RWPE2 (cell line): ENCODE results near the gene FBXL17.

Experiments used
- ATAC-seq: fragments of 200-7000 bp; cut with Tn5 transposase; 3 replicates; pipeline ENCODE4 v1.9.1; 2021; ENCODE audit warnings: low read depth
- DNase-seq: peaks from one replicate; pipeline ENCODE4 v3.0.0-alpha.2; 2020; ENCODE audit warnings: low spot score
- H3K27ac ChIP-seq: fragments of 450-650 bp; 2 replicates; pipeline ENCODE4 v1.5.1; 2017; ENCODE audit warnings: mild to moderate bottlenecking; ENCODE audit not compliant: poor library complexity, severe bottlenecking
- H3K27me3 ChIP-seq: fragments of 250-450 bp; sonication (Bioruptor Pico); 2 replicates; pipeline ENCODE4 v1.5.1; 2021; ENCODE audit warnings: mild to moderate bottlenecking, moderate library complexity; ENCODE audit not compliant: insufficient read depth, poor library complexity, severe bottlenecking
- H3K36me3 ChIP-seq: fragments of 250-450 bp; sonication (Bioruptor Pico); 2 replicates; pipeline ENCODE4 v1.5.1; 2020; ENCODE audit warnings: low read depth, mild to moderate bottlenecking, moderate library complexity
- H3K4me1 ChIP-seq: fragments of 250-450 bp; sonication (Bioruptor Pico); 2 replicates; pipeline ENCODE4 v1.5.1; 2021; ENCODE audit warnings: mild to moderate bottlenecking, moderate library complexity; ENCODE audit not compliant: insufficient read depth, poor library complexity, severe bottlenecking
- H3K4me3 ChIP-seq: fragments of 250-450 bp; sonication (Bioruptor Pico); 2 replicates; pipeline ENCODE4 v1.5.1; 2021; ENCODE audit warnings: mild to moderate bottlenecking, moderate library complexity; ENCODE audit not compliant: severe bottlenecking
- H3K9me3 ChIP-seq: fragments of 250-450 bp; sonication (Bioruptor Pico); 2 replicates; pipeline ENCODE4 v1.5.1; 2021; ENCODE audit warnings: mild to moderate bottlenecking, moderate library complexity; ENCODE audit not compliant: severe bottlenecking
- TF ChIP-seq, protein P1 (sequence below): fragments of 450-650 bp; IDR thresholded peaks from one replicate; pipeline ENCODE4 v1.5.1; 2017; ENCODE audit warnings: mild to moderate bottlenecking, moderate library complexity; ENCODE audit not compliant: poor library complexity, severe bottlenecking

Gene FBXL17

DNA sequence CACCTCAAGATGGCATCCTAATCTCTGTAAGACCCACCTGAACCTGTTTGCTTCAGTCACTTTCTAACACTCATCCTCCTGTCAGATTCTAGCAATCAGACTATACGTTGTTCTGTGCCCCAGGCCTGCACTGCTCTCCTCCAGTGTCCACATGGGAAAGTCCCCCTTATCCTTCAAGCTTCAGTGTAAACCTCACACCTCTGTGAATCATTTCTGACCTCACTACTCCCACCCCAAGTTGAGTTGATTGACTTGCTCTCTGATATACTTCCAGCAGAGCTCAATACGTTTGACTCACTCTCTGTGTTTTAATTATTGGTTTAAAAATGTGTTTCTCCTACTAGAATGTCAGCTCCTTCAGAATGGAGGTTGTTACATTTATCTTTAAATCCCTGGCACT lies 240.2 kb downstream of the FBXL17 start:
- TF ChIP-seq, protein P1, sequence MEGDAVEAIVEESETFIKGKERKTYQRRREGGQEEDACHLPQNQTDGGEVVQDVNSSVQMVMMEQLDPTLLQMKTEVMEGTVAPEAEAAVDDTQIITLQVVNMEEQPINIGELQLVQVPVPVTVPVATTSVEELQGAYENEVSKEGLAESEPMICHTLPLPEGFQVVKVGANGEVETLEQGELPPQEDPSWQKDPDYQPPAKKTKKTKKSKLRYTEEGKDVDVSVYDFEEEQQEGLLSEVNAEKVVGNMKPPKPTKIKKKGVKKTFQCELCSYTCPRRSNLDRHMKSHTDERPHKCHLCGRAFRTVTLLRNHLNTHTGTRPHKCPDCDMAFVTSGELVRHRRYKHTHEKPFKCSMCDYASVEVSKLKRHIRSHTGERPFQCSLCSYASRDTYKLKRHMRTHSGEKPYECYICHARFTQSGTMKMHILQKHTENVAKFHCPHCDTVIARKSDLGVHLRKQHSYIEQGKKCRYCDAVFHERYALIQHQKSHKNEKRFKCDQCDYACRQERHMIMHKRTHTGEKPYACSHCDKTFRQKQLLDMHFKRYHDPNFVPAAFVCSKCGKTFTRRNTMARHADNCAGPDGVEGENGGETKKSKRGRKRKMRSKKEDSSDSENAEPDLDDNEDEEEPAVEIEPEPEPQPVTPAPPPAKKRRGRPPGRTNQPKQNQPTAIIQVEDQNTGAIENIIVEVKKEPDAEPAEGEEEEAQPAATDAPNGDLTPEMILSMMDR: no peak
- no peak overlapping the region for H3K27ac ChIP-seq
- peak; percentile 40; the same call in 1 of the 3 replicates for ATAC-seq

DNA sequence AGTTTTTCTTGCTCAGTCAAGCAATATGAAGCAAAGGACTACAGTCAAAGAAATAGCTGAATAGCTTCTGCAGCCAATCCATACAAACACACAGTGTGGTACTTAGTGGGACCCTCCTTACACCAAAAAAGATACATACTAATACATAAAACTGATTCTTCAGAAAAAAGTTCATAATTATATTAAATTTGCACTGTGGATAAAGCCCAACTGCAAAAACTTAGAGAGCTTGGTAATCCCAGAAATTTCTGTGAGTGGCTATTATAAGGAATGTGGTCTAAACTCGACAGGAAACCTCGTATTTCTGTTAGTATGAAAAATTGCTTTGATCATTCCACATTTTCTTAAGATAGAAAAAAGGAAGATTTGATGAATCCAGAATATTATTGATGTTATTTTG lies 245.4 kb downstream of the FBXL17 start:
- H3K27me3 ChIP-seq: no peaks in the 10 kb centered on the region
- no peak overlapping the region for H3K27ac ChIP-seq
- H3K4me3 ChIP-seq: no peak overlapping the region
- ATAC-seq (no peak), DNase-seq (no peak)
- H3K9me3 ChIP-seq: no peaks in the 10 kb centered on the region
- no peaks in the 10 kb centered on the region for H3K4me1 ChIP-seq
- no peaks in the 10 kb centered on the region for H3K36me3 ChIP-seq
- TF ChIP-seq, protein P1: no peak

More for the DNA sequence above, 240.2 kb downstream of the FBXL17 start:
- H3K4me3 ChIP-seq: no peak overlapping the region
- no peaks in the 10 kb centered on the region for H3K4me1 ChIP-seq
- no peak for DNase-seq
- no peaks in the 10 kb centered on the region for H3K27me3 ChIP-seq
- no peaks in the 10 kb centered on the region for H3K36me3 ChIP-seq
- H3K9me3 ChIP-seq: no peaks in the 10 kb centered on the region

DNA sequence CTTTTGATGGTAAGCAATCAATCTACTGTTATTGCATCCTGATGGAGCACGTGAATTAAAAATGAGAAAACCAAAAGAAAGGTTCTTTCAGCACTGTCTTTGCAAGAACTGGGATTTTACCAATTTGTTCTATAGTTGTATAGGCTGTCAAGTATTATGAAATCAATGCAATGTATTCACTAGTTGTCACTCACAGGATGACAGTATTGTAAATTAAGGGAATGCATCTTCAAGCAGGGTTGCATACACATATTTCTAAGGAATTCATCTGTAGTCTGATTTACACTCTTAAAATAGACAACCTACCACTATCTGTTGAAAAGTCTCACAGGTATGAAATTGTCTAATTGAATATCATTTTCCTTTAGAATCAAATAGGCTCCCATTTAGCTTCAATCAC lies 252.8 kb downstream of the FBXL17 start:
- TF ChIP-seq, protein P1: no peak
- H3K4me1 ChIP-seq: no peaks in the 10 kb centered on the region

DNA sequence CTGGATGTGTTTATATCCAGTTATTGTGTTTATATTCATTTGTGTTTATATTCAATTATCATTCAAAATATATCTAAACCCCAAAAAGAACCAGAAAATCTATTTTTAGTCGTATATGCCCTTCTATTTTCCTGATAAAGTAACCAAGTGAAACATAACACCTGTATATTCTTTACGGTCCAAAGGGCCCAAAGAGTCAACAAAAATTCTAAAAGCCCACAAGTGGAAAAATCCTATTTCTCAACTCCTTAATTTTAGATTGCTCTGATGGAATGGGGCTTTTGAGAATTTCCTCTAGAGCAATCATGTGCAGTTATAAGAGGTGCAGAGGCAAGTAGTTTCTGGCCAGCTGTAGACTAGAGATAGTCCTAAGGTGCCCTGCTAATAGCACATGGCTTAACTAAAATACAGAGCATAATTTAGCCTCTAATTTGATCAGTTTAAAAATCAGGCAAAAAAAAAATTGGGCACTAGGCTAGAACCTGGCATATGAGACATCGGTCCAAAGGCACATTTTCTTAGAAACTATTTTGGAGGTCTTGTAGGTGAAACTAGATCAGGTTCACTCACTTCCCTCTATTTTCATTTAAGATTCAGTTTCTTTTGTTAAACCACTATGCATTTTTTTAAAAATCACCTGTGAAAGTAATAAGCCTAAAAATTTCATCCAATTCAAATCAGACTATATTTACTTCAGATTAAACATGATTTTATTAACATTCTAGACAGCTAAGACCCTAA lies 256.0 kb downstream of the FBXL17 start:
- TF ChIP-seq, protein P1: no peak
- DNase-seq: no peak
- Histone ChIP-seq H3K36me3 (no peaks in the 10 kb centered on the region), H3K4me1 (no peaks in the 10 kb centered on the region), H3K4me3 (no peak overlapping the region), H3K27ac (no peak overlapping the region), H3K9me3 (no peaks in the 10 kb centered on the region), H3K27me3 (no peaks in the 10 kb centered on the region)
- ATAC-seq: no peak

More for the DNA sequence above, 252.8 kb downstream of the FBXL17 start:
- no peak overlapping the region for H3K27ac ChIP-seq
- H3K4me3 ChIP-seq: no peak overlapping the region
- H3K9me3 ChIP-seq: no peaks in the 10 kb centered on the region
- ATAC-seq (no peak), DNase-seq (no peak)
- H3K36me3 ChIP-seq: no peaks in the 10 kb centered on the region
- no peaks in the 10 kb centered on the region for H3K27me3 ChIP-seq

DNA sequence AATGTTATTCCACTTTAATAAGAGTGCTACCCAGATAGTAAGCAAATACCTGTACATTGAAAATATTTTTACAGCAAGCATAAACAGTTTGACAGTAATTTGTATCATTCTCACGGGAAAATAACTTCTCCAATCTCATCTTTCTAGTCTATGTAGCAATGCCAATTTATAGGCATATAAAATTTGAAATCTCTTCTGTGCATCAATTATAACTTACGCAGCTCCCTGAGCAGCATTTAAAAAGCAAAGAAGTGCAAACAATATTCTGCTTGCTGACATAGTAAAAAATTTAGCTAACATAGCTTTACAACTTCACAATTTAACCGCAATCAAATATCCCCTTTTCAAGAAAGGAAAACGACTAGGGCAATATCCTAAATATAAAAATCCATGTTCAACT lies 257.3 kb downstream of the FBXL17 start:
- Histone ChIP-seq H3K4me3 (no peak overlapping the region), H3K27me3 (no peaks in the 10 kb centered on the region), H3K36me3 (no peaks in the 10 kb centered on the region), H3K27ac (no peak overlapping the region), H3K9me3 (no peaks in the 10 kb centered on the region), H3K4me1 (no peaks in the 10 kb centered on the region)
- TF ChIP-seq, protein P1: no peak
- DNase-seq (no peak), ATAC-seq (no peak)
